D721Med (cell line): ENCODE measurements around the gene SH3PXD2A.

Experiments
- DNase-seq: peaks from one replicate; pipeline ENCODE4 v3.0.0; 2011; ENCODE audit warnings: low spot score; ENCODE audit not compliant: insufficient read length
- FAIRE-seq: peaks from 2 replicates; lab custom pipeline; 2011; peaks lifted over from hg19 to GRCh38; lab: Jason Lieb, UNC
- CTCF ChIP-seq: IDR thresholded peaks from 2 replicates; pipeline ENCODE4 v1.5.1; 2012; ENCODE audit warnings: mild to moderate bottlenecking, control low read depth; ENCODE audit not compliant: insufficient read depth; ENCODE audit errors: missing control alignments

SH3PXD2A gene

GRCh38 chr10:103784089-103784488, 71.3 kb downstream of the SH3PXD2A start:
- FAIRE-seq, result no peak
- TF ChIP-seq CTCF, result no peak

GRCh38 chr10:103783681-103784080, 71.7 kb downstream of the SH3PXD2A start:
- no peak for FAIRE-seq
- TF ChIP-seq CTCF, result no peak
- no peak for DNase-seq

More at GRCh38 chr10:103784089-103784488, 71.3 kb downstream of the SH3PXD2A start:
- no peak for DNase-seq

GRCh38 chr10:103781329-103782061, 73.9 kb downstream of the SH3PXD2A start:
- no peak for DNase-seq
- no peak for FAIRE-seq

GRCh38 chr10:103780242-103781149, 74.9 kb downstream of the SH3PXD2A start:
- FAIRE-seq (no peak), DNase-seq (no peak)
- TF ChIP-seq CTCF, result no peak

More at GRCh38 chr10:103781329-103782061, 73.9 kb downstream of the SH3PXD2A start:
- TF ChIP-seq CTCF, result peak; percentile 3

- no peak for FAIRE-seq
- TF ChIP-seq CTCF, result no peak
- no peak for DNase-seq
Observed at GRCh38 chr10:103778358-103779139, 76.8 kb downstream of the SH3PXD2A start.

GRCh38 chr10:103776878-103777591, 78.3 kb downstream of the SH3PXD2A start:
- no peak for TF ChIP-seq CTCF
- DNase-seq (no peak), FAIRE-seq (no peak)
